HG03095 (cell line): Measurements from ENCODE around the gene ZNF423.

Experiments
- ATAC-seq: cut with Tn5 transposase; IDR thresholded peaks from one replicate; pipeline ENCODE4 v1.9.1; 2021; ENCODE audit warnings: moderate library complexity; ENCODE audit not compliant: unreplicated experiment

Gene ZNF423

GRCh38 chr16:49756775-49757558, 98.9 kb downstream of the ZNF423 start:
- ATAC-seq, result no peak

GRCh38 chr16:49755716-49756505, 100.0 kb downstream of the ZNF423 start:
- no peak for ATAC-seq

DNA sequence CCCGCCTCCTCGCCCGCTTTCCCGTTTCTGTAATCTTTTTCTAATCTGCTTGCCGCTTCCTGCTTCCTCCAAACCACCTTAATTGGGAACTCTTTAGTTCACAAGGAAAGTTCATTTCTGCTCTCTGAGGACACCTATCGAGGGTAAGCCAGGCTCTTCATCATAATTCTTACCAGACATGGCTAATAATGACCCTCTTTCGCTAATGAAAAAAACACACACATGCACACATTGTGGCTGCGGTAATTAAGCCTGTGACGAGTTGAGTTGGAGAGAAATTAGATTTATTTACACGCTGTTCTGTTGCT, 100.6 kb downstream of the ZNF423 start:
- ATAC-seq, result no peak

DNA sequence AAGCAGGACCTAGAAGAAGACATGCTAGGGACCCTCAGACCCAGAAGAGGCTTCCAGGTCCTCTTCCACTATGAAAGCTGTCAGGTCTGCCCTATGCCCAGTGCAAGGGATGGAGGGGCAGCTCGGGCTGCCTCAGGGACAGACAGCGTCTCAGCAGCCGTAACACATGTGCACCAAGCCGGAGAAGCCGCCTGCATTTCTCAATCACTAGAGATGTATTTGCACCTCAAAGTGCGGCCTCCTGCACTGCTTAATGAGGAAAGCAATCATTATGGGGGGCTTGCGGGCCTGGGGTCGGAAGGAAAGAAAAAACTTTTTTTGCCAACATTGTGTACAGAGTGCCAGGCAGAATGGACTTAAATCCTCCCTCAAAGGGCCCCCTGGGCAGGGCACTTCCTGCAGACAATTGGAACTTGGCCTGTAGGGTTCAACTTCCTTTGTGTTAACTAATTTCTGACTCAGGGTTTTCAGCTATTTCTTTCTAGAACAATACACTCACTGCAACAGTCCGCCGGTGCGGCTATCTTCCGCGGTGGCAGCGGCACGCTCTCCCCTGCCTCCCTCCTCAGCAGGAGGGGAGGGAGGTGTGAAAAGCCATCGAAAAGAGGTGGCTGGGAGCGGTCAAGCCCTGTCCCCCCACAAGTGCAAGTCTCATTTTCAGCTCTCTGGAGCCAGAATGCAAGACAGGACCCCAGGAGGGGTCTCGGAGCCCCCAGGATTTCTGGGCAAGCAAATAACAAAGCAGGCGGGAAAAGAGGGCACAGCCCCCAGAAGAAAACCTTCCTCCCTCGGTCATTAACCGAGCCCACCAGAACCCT, 101.2 kb downstream of the ZNF423 start:
- ATAC-seq, result no peak

- ATAC-seq, result no peak
Observed at GRCh38 chr16:49750341-49751000, 105.4 kb downstream of the ZNF423 start.

- ATAC-seq, result no peak
Observed at GRCh38 chr16:49749816-49750215, 106.1 kb downstream of the ZNF423 start.

DNA sequence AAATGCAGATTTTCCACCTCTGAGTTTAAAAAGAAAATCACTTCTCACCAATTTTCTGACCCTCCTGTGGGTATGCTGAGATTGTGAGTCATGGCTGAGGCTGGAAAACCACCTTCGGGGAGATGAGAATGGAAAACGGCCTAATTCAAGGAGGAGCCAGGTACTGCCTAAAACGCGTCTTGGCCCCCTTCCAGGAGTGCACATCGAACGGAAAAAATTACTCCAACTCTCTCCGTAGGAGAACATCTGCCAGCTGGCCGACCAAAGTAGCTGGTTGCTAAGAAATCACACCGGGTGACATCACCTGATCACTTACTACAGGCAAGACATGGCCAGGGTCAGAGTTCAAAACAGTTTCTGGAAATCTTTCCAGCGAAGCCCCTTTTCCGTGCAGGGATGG, 107.6 kb downstream of the ZNF423 start:
- no peak for ATAC-seq

DNA sequence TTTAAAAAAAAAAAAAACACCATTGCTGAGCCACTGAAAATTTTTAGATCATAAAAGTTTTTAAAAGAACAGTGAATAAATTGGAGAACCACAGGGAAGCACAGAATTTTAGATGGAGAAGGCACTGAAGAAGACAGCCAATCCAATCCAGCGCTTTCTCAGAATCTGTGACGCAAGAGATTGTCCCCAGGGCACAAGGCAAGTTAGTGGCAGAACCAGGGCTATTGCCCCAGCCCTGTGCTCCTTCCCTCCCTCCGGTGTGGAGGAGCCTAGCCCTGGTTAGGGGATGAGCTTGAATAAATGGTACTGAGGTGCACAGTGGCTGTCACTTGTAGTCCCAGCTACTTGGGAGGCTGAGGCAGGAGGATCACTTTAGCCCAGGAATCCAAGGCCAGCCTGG, 108.3 kb downstream of the ZNF423 start:
- no peak for ATAC-seq

GRCh38 chr16:49746545-49746944, 109.4 kb downstream of the ZNF423 start:
- no peak for ATAC-seq

- no peak for ATAC-seq
Observed at GRCh38 chr16:49745311-49745747, 110.6 kb downstream of the ZNF423 start.

DNA sequence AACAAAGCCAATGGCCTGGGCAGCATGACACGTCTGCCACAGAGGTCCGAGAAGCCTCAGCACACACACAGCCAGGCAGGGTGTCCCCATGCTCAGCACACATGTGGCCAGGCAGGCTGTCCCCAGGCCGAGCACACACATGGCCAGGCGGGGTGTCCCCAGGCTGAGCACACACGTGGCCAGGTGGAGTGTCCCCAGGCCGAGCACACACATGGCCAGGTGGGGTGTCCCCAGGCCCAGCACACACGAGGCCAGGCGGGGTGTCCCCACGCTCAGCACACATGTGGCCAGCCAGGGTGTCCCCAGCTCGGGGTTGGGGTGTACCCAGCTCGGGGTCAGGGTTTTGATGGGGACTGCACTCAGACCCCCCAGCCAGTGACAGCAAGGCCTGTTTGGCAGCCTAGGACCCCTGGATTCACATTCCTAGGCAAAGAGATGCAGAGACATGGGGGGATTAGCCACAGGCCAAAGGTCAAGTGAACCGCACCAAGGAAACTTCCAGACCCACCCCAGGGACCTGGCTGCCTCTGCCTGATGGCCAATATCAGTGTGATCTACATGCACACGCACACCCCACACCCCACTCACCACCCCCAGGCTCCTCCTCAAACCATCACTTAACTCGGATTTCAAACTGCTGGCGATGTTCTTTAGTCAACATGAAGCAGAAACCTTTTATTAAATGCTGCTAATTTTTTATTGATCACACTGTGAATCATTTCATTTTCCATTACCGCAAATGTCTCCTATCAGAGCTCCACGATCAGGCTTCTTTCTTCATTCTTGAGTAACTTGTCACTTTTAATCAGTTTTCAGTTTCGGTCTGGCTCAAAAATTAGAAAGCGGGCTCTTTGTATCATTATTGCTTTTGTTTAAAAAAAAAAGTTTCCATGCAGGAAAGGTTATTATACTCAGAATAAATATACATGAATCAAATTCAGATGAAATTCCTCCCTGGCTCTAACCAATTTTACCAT, 111.4 kb downstream of the ZNF423 start:
- no peak for ATAC-seq

DNA sequence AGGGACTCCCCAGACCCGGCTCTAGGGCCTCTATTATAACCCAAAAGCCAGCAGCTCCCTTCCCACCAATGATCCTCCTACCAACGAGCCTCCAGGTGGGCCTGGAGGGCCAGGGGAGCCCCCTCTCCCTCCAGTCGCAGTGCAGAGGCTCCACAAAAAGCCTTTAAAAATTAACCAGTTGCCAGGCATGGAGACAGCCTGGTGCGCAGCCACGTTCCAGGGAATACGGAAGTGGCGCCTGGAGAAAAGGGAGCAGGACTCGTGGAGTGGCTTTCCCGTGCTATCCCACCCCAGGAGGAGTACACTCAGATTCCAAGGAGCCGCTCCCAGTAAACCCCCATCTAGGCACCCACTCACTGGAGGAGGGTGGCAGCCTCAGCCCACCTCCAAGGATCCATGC, 112.3 kb downstream of the ZNF423 start:
- ATAC-seq, result no peak

DNA sequence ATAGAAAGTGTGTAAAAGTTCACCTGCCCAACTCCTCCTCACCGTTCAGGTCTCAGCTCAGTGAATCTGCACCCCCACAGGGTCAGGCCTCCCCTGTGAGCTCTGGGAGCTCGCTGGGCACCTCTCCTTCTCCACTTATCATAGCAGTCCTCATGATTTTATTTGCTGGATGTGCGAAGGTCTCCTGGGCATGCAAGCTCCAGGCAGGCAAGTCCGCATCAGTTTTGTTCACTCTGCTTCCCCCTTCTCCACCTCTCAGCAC, 112.8 kb downstream of the ZNF423 start:
- no peak for ATAC-seq

GRCh38 chr16:49742428-49743202, 113.3 kb downstream of the ZNF423 start:
- no peak for ATAC-seq

DNA sequence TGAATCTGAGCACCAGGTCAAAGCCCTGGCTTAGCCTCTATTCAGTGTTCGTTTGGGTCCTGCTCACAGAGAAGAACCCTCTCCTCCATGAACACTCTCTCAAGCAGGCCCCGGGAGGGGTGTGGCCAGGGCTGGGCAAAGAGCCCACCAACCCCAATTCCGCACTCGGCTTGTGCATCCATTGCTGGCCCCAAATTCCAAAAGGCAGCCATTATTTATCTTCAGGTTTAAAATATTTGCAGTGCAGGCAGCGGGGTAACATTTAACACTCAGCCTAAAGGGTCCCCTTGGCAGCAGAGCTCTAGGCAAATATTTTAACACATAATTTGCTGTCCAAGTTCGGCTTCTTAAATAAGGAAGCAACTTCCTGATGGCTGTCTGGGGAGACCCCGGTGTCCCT, 115.7 kb downstream of the ZNF423 start:
- no peak for ATAC-seq

DNA sequence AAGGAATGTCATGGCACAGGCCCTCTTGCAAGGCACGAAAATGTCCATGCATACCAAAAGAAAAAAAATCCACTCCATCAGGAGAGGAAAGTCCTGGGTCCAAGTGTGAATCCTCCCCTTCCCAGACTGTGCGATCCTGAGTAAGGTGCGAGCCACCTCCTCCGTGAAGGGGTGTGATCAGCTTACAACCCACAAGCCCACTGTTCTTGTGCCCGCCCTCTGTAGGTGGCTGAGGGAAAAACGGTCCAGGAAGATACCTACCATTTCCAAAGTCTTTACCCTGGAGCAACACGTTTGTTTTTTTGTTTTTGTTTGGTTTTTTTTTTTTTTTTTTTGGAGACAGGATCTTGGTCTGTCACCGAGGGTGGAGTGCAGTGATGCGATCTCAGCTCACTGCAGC, 116.5 kb downstream of the ZNF423 start:
- ATAC-seq, result no peak

DNA sequence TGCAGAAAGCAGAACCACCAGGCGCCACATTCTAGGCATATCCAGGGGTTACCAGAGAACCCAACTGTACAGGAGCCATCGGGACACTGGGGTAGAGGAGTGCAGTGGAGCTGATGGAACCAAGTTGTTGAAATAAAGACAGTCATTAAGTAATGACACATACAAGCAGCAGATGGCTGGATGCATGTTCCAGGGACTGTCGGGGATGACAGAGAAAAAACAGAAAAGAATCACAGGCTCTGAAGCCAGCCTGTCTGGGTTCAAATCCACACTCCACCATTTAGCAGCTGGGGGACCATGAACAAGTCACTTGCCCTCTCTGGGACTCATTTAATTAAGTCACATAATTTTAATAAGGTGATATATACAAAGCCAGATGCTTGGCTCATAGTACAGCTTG, 117.1 kb downstream of the ZNF423 start:
- no peak for ATAC-seq

DNA sequence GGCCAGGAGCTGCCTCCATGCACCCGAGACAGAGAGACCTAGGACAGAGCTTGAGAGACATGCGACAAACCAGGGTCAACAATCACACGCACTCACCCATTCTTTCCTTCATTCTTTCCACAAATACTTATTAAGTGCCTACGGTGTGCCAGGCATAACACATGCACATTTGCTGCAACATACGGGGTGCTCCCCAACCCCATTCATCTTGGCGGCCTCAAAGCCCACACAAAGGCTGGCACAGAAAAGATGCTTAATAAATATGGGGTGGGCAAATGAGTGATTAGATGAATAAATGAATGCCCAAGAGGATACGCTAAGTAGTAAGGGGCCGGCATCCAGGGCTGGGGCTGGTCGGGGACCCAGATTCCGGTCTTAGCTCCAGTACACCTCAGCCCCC, 117.9 kb downstream of the ZNF423 start:
- ATAC-seq, result no peak

DNA sequence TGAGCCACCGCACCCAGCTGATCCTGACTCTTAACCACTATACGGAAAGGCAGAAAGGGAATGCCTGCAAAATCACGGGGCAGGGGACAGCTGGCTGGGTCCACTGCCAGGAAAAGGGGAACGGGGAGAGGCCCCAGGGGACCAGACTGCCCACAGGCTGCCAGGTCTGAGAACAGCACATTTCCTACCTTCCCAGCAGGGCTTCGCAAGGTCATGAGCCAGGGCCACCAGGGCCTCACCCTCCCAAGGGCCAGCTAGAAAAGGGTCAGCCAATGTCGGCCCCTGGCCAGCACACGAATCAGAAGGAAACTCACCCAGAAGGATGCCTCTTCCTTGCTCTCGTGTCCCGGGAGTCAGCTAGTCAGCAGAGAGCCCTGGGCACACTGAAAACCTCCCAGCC, 118.4 kb downstream of the ZNF423 start:
- no peak for ATAC-seq
